ENCODE data around the gene TRAPPC4. TPM values are rescaled to one million over a fixed set of nuclear protein-coding genes. Genes with fewer than 3 reads are reported as not detected.
"Not testable (repeated sequence)": the region's sequence is repeated elsewhere in the genome, so short reads cannot be mapped to it uniquely, and the experiment has no call there.

TRAPPC4 gene, protein sequence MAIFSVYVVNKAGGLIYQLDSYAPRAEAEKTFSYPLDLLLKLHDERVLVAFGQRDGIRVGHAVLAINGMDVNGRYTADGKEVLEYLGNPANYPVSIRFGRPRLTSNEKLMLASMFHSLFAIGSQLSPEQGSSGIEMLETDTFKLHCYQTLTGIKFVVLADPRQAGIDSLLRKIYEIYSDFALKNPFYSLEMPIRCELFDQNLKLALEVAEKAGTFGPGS
- total RNA-seq (10 to 100 TPM; 89.2 to 97.3 TPM), polyA plus RNA-seq (100 to 1,000 TPM in 1 of 2 donors, 10 to 100 TPM in 1; 92.1 to 116 TPM)

- Mint-ChIP-seq H3K9me3 (no peaks in the 10 kb centered on the region), H3K27me3 (no peaks in the 10 kb centered on the region), H3K4me3 (peak within 1 kb of the TSS; percentile 94 to 100 (median 99)), H3K27ac (peak within 1 kb of the TSS; percentile 98 to 100 (median 100)), H3K36me3 (peaks cover 39 to 79% of the 10 kb centered on the region in 2 donors), H3K4me1 (peaks cover 21 to 73% (median 51%) of the 10 kb centered on the region in 4 donors)
- Histone ChIP-seq H3K9me3 (ENCODE audit: control insufficient read depth in 1 of 2, low read length in 2 of 2) (no peaks in the 10 kb centered on the region), H3K4me1 (ENCODE audit: insufficient read depth, low read length) (peaks cover 52% of the 10 kb centered on the region), H3K27ac (ENCODE audit: low read depth, low read length) (peak within 1 kb of the TSS; percentile 87), H3K4me3 (ENCODE audit: low read length in 2 of 2) (peak within 1 kb of the TSS; percentile 71 to 96), H3K27me3 (ENCODE audit: insufficient read depth, low read length) (no peaks in the 10 kb centered on the region), H3K36me3 (ENCODE audit: insufficient read depth, low read length) (peaks cover 47% of the 10 kb centered on the region)
- CTCF ChIA-PET (ENCODE audit: partially characterized antibody) = interaction anchor here (0.7 to 2.6 kb wide), 9 partner anchors 12 to 179 kb away, joined by 3 to 16 read pairs (median 3); partner anchors contain the start of genes CENATAC, DPAGT1, HYOU1 and SLC37A4
- POLR2A ChIA-PET (ENCODE audit: partially characterized antibody) = interaction anchor here (0.6 to 9.4 kb wide), 37 partner anchors 8 to 1839 kb away, joined by 3 to 170 read pairs (median 4); partner anchors contain the start of genes C2CD2L, CENATAC, CXCR5 and DDX6
- DNase-seq = peak; percentile 96 to 98 (median 97)
- intact Hi-C loops (cut with micrococcal nuclease) = loop anchor here (1.0 to 5.0 kb wide), 9 partner anchors 12 to 581 kb away; partner anchors contain the start of genes CENATAC, DDX6, HINFP and HYOU1
These were observed at the start of gene TRAPPC4, which contains the start of gene RPS25 for GRCh38 chr11:119018074-119018938. TRAPPC4 (plus strand) TSS chr11:119018766; CDS start chr11:119018796, 30 bp downstream. RPS25 (minus strand) TSS chr11:119018343; CDS start chr11:119018284, 59 bp downstream.

GRCh38 chr11:118969508-118969907 lies 49.1 kb upstream of the TRAPPC4 start:
- CTCF ChIA-PET (ENCODE audit: partially characterized antibody); H3K27me3 ChIP-seq (ENCODE audit: insufficient read depth, low read length); POLR2A ChIA-PET (ENCODE audit: partially characterized antibody): not testable (repeated sequence)

DNA sequence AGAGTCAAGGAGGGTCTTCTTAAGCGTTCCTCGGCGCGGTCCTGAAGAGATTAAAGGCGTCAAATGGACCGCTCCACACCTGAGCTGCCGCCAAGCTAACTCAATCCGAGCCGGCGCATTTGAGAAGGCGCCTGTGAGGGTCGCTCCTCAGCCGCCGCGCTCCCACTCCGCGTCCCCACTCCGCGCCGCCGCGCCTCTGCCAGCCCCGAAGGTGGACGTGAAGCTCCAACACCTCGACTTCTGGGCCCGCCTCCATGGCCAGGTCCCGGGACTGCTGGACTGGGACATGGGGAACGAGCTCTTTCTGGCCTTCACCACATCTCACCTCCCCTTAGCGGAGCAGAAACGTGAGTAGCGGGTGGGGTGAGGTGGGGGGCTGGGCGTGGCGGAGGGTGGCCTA lies 46.9 kb upstream of the TRAPPC4 start, which contains the start of gene FOXR1:
Gene FOXR1, plus strand, starts transcription at position 116 of the 400 bp plus-strand sequence. Its CDS starts 171 bp downstream, at position 287.
- DNase-seq = no peak
- Histone ChIP-seq H3K27ac (ENCODE audit: low read depth, low read length) (no peak within 1 kb of the TSS), H3K9me3 (ENCODE audit: control insufficient read depth in 1 of 2, low read length in 2 of 2) (no peaks in the 10 kb centered on the region), H3K4me3 (ENCODE audit: low read length in 2 of 2) (no peak within 1 kb of the TSS), H3K27me3 (ENCODE audit: insufficient read depth, low read length) (no peaks in the 10 kb centered on the region), H3K36me3 (ENCODE audit: insufficient read depth, low read length) (no peaks in the 10 kb centered on the region), H3K4me1 (ENCODE audit: insufficient read depth, low read length) (no peaks in the 10 kb centered on the region)
- no peaks in the 10 kb centered on the region for H3K9me3 Mint-ChIP-seq
- ChIA-PET POLR2A (ENCODE audit: partially characterized antibody) (no interaction called here), CTCF (ENCODE audit: partially characterized antibody) (no interaction called here)
- intact Hi-C loops (cut with micrococcal nuclease) = no loop called here
- H3K36me3 Mint-ChIP-seq = no peaks in the 10 kb centered on the region
- H3K4me1 Mint-ChIP-seq = no peaks in the 10 kb centered on the region
- no peak within 1 kb of the TSS for H3K4me3 Mint-ChIP-seq
- H3K27ac Mint-ChIP-seq = no peak within 1 kb of the TSS
- peaks cover 15 to 20% of the 10 kb centered on the region in 2 donors for H3K27me3 Mint-ChIP-seq

More at GRCh38 chr11:118969508-118969907, 49.1 kb upstream of the TRAPPC4 start:
- H3K4me3 ChIP-seq (ENCODE audit: low read length in 2 of 2); H3K27ac Mint-ChIP-seq; H3K9me3 ChIP-seq (ENCODE audit: control insufficient read depth in 1 of 2, low read length in 2 of 2); H3K4me1 Mint-ChIP-seq; H3K4me3 Mint-ChIP-seq; H3K36me3 Mint-ChIP-seq; intact Hi-C loops (cut with micrococcal nuclease); H3K9me3 Mint-ChIP-seq; H3K36me3 ChIP-seq (ENCODE audit: insufficient read depth, low read length); H3K27ac ChIP-seq (ENCODE audit: low read depth, low read length); H3K4me1 ChIP-seq (ENCODE audit: insufficient read depth, low read length); DNase-seq: not testable (repeated sequence)
- H3K27me3 Mint-ChIP-seq = peaks cover 10 to 13% of the 10 kb centered on the region in 2 donors

DNA sequence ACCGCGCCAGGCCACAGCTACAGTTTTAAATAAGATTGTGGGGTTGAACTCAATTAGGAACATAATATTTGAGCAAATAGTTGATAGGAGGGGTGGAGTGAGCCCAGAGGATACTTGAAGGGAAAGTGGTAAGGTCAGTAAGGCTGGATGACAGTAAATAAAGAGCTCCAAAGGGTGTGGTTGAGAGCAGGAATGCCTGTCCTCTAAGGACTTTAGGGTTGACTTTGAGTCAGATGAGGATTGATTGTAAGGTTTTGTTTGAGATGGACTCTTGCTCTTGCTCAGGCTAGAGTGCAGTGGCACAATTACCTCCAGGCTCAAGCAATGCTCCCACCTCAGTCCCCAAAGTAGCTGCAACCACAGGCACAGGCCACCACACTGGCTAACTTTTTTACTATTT lies 44.6 kb upstream of the TRAPPC4 start:
- H3K27me3 Mint-ChIP-seq = peaks cover 18 to 19% of the 10 kb centered on the region in 2 donors
- Histone ChIP-seq H3K4me1 (ENCODE audit: insufficient read depth, low read length) (no peaks in the 10 kb centered on the region), H3K27ac (ENCODE audit: low read depth, low read length) (no peak overlapping the region), H3K36me3 (ENCODE audit: insufficient read depth, low read length) (no peaks in the 10 kb centered on the region), H3K4me3 (ENCODE audit: low read length in 2 of 2) (no peak overlapping the region), H3K27me3 (ENCODE audit: insufficient read depth, low read length) (no peaks in the 10 kb centered on the region), H3K9me3 (ENCODE audit: control insufficient read depth in 1 of 2, low read length in 2 of 2) (no peaks in the 10 kb centered on the region)
- POLR2A ChIA-PET (ENCODE audit: partially characterized antibody) = no interaction called here
- H3K4me1 Mint-ChIP-seq = peaks cover 0 to 1% (median 0%) of the 10 kb centered on the region in 4 donors
- intact Hi-C loops (cut with micrococcal nuclease) = no loop called here
- no peak overlapping the region for H3K27ac Mint-ChIP-seq
- H3K9me3 Mint-ChIP-seq = no peaks in the 10 kb centered on the region
- H3K4me3 Mint-ChIP-seq = no peak overlapping the region
- H3K36me3 Mint-ChIP-seq = no peaks in the 10 kb centered on the region
- CTCF ChIA-PET (ENCODE audit: partially characterized antibody) = interaction anchor here (0.6 kb wide), 1 partner anchor 17 kb away, joined by 3 read pairs; no protein-coding TSS in a partner anchor
- DNase-seq = no peak

DNA sequence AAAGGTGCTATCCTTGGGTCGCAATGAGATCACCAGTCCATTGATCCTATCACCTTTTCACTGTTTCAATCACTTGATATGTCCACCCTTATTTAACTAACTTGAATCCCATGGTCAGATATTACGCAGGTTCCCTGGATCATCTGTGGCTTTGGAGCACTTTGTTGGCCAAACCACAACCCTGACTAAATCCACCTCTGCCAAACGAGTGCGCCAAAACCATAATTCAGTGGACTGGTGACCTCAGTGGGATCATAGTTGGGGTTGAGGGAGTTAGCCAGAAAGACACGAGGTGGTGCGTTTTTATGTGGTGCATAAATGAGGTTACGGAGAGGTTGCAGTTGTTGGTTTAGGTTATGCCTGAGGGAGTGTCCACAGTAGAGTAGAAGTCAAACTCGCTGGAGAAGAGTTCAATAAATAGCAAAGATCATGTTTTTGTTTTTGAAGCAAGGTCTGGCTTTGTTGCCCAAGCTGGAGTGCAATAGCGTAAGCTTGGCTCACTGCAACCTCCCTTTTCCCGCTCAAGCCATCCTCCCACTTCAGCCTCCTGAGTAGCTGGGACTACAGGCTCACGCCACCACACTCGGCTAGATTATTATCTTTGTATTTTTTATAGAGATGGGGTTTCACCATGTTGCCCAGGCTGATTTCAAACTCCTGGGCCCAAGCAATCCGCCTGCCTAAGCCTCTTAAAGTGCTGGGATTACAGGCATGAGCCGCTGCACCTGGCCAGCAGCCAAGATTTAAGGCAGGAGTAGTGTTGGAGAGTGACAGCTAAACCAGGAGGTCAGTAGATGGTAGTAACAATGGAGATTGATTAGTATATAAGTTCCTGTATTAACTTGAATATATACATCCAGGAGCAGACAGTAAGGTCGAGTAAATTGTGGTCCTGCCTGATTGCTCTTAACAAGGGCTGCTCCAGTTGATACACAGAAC lies 42.5 kb upstream of the TRAPPC4 start:
- H3K27ac ChIP-seq (ENCODE audit: low read depth, low read length) = no peak overlapping the region
- Mint-ChIP-seq H3K27me3 (peaks cover 14 to 15% of the 10 kb centered on the region in 2 donors), H3K9me3 (no peaks in the 10 kb centered on the region), H3K4me3 (no peak overlapping the region), H3K27ac (no peak overlapping the region), H3K36me3 (no peaks in the 10 kb centered on the region), H3K4me1 (peaks cover 0 to 1% (median 0%) of the 10 kb centered on the region in 4 donors)
- ChIA-PET POLR2A (ENCODE audit: partially characterized antibody) (no interaction called here), CTCF (ENCODE audit: partially characterized antibody) (no interaction called here)
- H3K9me3 ChIP-seq (ENCODE audit: control insufficient read depth in 1 of 2, low read length in 2 of 2) = no peaks in the 10 kb centered on the region
- intact Hi-C loops (cut with micrococcal nuclease) = no loop called here
- H3K27me3 ChIP-seq (ENCODE audit: insufficient read depth, low read length) = no peaks in the 10 kb centered on the region
- no peaks in the 10 kb centered on the region for H3K36me3 ChIP-seq (ENCODE audit: insufficient read depth, low read length)
- H3K4me3 ChIP-seq (ENCODE audit: low read length in 2 of 2) = no peak overlapping the region
- H3K4me1 ChIP-seq (ENCODE audit: insufficient read depth, low read length) = no peaks in the 10 kb centered on the region
- no peak for DNase-seq

- Mint-ChIP-seq H3K4me3 (no peak overlapping the region), H3K27me3 (peaks cover 7 to 8% of the 10 kb centered on the region in 2 donors), H3K36me3 (no peaks in the 10 kb centered on the region), H3K27ac (peak overlapping the region in 1 of 7 donors; percentile 7), H3K4me1 (peaks cover 0 to 1% (median 0%) of the 10 kb centered on the region in 4 donors), H3K9me3 (no peaks in the 10 kb centered on the region)
- Histone ChIP-seq H3K27me3 (ENCODE audit: insufficient read depth, low read length) (no peaks in the 10 kb centered on the region), H3K9me3 (ENCODE audit: control insufficient read depth in 1 of 2, low read length in 2 of 2) (no peaks in the 10 kb centered on the region), H3K4me1 (ENCODE audit: insufficient read depth, low read length) (no peaks in the 10 kb centered on the region), H3K4me3 (ENCODE audit: low read length in 2 of 2) (no peak overlapping the region), H3K27ac (ENCODE audit: low read depth, low read length) (no peak overlapping the region), H3K36me3 (ENCODE audit: insufficient read depth, low read length) (no peaks in the 10 kb centered on the region)
- POLR2A ChIA-PET (ENCODE audit: partially characterized antibody) = no interaction called here
- DNase-seq = no peak
- CTCF ChIA-PET (ENCODE audit: partially characterized antibody) = no interaction called here
- intact Hi-C loops (cut with micrococcal nuclease) = no loop called here
These were observed 39.1 kb upstream of the TRAPPC4 start for GRCh38 chr11:118979434-118979833.

Data from CD4-positive, alpha-beta memory T cell (primary cell).